GM18858 (cell line): Measurements from ENCODE around the gene PNCK.
"Not testable (repeated sequence)": the region's sequence is repeated elsewhere in the genome, so short reads cannot be mapped to it uniquely, and the experiment has no call there.

ENCODE experiments used
- ATAC-seq: cut with Tn5 transposase; IDR thresholded peaks from one replicate; pipeline ENCODE4 v1.9.1; 2021; ENCODE audit not compliant: unreplicated experiment

The PNCK gene

GRCh38 chrX:153673428-153674218, at the start of gene PNCK:
Gene PNCK, minus strand, starts transcription at chrX:153673813. Its CDS starts 737 bp downstream, at chrX:153673076.
- no peak for ATAC-seq

GRCh38 chrX:153722704-153723350, 49.2 kb upstream of the PNCK start:
- no peak for ATAC-seq

- no peak for ATAC-seq
Measured at GRCh38 chrX:153719701-153720100, 46.1 kb upstream of the PNCK start.

- ATAC-seq: no peak
Measured at GRCh38 chrX:153719238-153719637, 45.6 kb upstream of the PNCK start.

- no peak for ATAC-seq
Measured at GRCh38 chrX:153717445-153717844, 43.8 kb upstream of the PNCK start.

GRCh38 chrX:153714256-153714655, 40.6 kb upstream of the PNCK start:
- no peak for ATAC-seq

GRCh38 chrX:153709726-153710674, 36.4 kb upstream of the PNCK start:
- ATAC-seq: no peak

- ATAC-seq: no peak
Measured at GRCh38 chrX:153708415-153708814, 34.8 kb upstream of the PNCK start.

- no peak for ATAC-seq
Measured at GRCh38 chrX:153707406-153707805, 33.8 kb upstream of the PNCK start.

- ATAC-seq: no peak
Measured at GRCh38 chrX:153706799-153707198, 33.2 kb upstream of the PNCK start.

- not testable (repeated sequence) for ATAC-seq
Measured at GRCh38 chrX:153705403-153706060, 31.9 kb upstream of the PNCK start.

GRCh38 chrX:153704631-153705402, 31.2 kb upstream of the PNCK start:
- ATAC-seq: not testable (repeated sequence)

GRCh38 chrX:153704021-153704526, 30.5 kb upstream of the PNCK start:
- no peak for ATAC-seq

- no peak for ATAC-seq
Measured at GRCh38 chrX:153703036-153703370, 29.4 kb upstream of the PNCK start.

- no peak for ATAC-seq
Measured at GRCh38 chrX:153702336-153703035, 28.9 kb upstream of the PNCK start.

- ATAC-seq: no peak
Measured at GRCh38 chrX:153701706-153702105, 28.1 kb upstream of the PNCK start.

- ATAC-seq: no peak
Measured at GRCh38 chrX:153700967-153701366, 27.4 kb upstream of the PNCK start.

GRCh38 chrX:153700376-153700945, 26.8 kb upstream of the PNCK start:
- no peak for ATAC-seq

GRCh38 chrX:153699784-153700371, 26.3 kb upstream of the PNCK start:
- not testable (repeated sequence) for ATAC-seq
